CD14-positive monocyte (primary cell): ENCODE data around the gene GOLT1B. TPM values are rescaled to one million over a fixed set of nuclear protein-coding genes. Genes with fewer than 3 reads are reported as not detected.

Experiments
- DNase-seq, 3 donors: peaks; one replicate each; pipeline ENCODE4 v3.0.0-alpha.2; 2011 to 2022
- H2AFZ ChIP-seq: 2 replicates; pipeline ENCODE4 v1.6.0; 2012; ENCODE audit warnings: mild to moderate bottlenecking, low read depth, low read length, inconsistent platforms; ENCODE audit not compliant: insufficient read depth, poor library complexity, severe bottlenecking
- H3K27ac ChIP-seq, 2 donors: 1 replicate in 1 of 2; 2 replicates in 1 of 2; pipeline ENCODE4 v1.5.1; 2012 to 2013; ENCODE audit warnings: low read length in 2 of 2, control low read depth in 1 of 2, inconsistent platforms in 1 of 2, low read depth in 1 of 2, mild to moderate bottlenecking in 1 of 2
- H3K27me3 ChIP-seq, 2 donors: one replicate each; pipeline versions ENCODE4 v1.6.0 to v1.6.1; 2011 to 2013; ENCODE audit warnings: low read length in 2 of 2; ENCODE audit not compliant: control insufficient read depth in 2 of 2, insufficient read depth in 2 of 2
- H3K36me3 ChIP-seq, 2 donors: replicated peaks in 1 of 2; 1 replicate in 1 of 2; 2 replicates in 1 of 2; pipeline versions ENCODE4 v1.5.1 to v1.6.1; 2012 to 2013; ENCODE audit warnings: low read length in 2 of 2, control low read depth in 1 of 2, inconsistent platforms in 1 of 2, mild to moderate bottlenecking in 1 of 2; ENCODE audit not compliant: insufficient read depth in 2 of 2, control insufficient read depth in 1 of 2
- H3K4me1 ChIP-seq, 2 donors: 1 replicate in 1 of 2; 2 replicates in 1 of 2; pipeline versions ENCODE4 v1.5.1 to v1.6.1; 2012 to 2013; ENCODE audit warnings: low read length in 2 of 2, control low read depth in 1 of 2, inconsistent platforms in 1 of 2, mild to moderate bottlenecking in 1 of 2, moderate library complexity in 1 of 2; ENCODE audit not compliant: insufficient read depth in 2 of 2, control insufficient read depth in 1 of 2
- H3K4me2 ChIP-seq: replicated peaks from 2 replicates; pipeline ENCODE3; 2012; ENCODE audit warnings: low read length, moderate library complexity, mild to moderate bottlenecking; ENCODE audit not compliant: poor library complexity, severe bottlenecking; ENCODE audit errors: extremely low read depth
- H3K4me3 ChIP-seq, 3 experiments: fragments of 200-600 bp in 1 of 3; sonication (generic) in 1 of 3; replicated peaks in 1 of 3; 1 replicate in 2 of 3; 2 replicates in 1 of 3; pipeline ENCODE4 v1.5.1; 2011 to 2013; ENCODE audit warnings: low read length in 3 of 3, mild to moderate bottlenecking in 3 of 3, control low read depth in 2 of 3, low read depth in 2 of 3, inconsistent platforms in 1 of 3, moderate library complexity in 1 of 3
- H3K79me2 ChIP-seq: 2 replicates; pipeline ENCODE4 v1.6.0; 2012; ENCODE audit warnings: mild to moderate bottlenecking, control low read depth, inconsistent platforms, low read length, moderate library complexity; ENCODE audit not compliant: insufficient read depth
- H3K9ac ChIP-seq: 2 replicates; pipeline ENCODE4 v1.6.0; 2017; ENCODE audit warnings: low read length, mild to moderate bottlenecking; ENCODE audit not compliant: insufficient read depth, poor library complexity, severe bottlenecking
- H3K9me3 ChIP-seq, 2 donors: replicated peaks in 1 of 2; 1 replicate in 1 of 2; 2 replicates in 1 of 2; pipeline versions ENCODE4 v1.5.1 to v1.6.1; 2012 to 2013; ENCODE audit warnings: low read length in 2 of 2, control low read depth in 1 of 2; ENCODE audit not compliant: control insufficient read depth in 1 of 2, insufficient read depth in 1 of 2
- H4K20me1 ChIP-seq: 2 replicates; pipeline ENCODE4 v1.6.0; 2012; ENCODE audit warnings: mild to moderate bottlenecking, low read length, control low read depth, moderate library complexity; ENCODE audit not compliant: insufficient read depth
- H3K27ac Mint-ChIP-seq, 7 donors: one replicate each; pipeline ENCODE4 v1.8.0; 2020; ENCODE audit warnings: mild to moderate bottlenecking in 7 of 7, mixed read lengths in 7 of 7, moderate library complexity in 6 of 7, inconsistent platforms in 2 of 7
- H3K27me3 Mint-ChIP-seq, 3 donors: one replicate each; pipeline ENCODE4 v1.8.0; 2021 to 2022; ENCODE audit warnings: low read depth in 3 of 3, mild to moderate bottlenecking in 3 of 3, mixed read lengths in 3 of 3, moderate library complexity in 3 of 3, inconsistent platforms in 1 of 3
- H3K36me3 Mint-ChIP-seq, 2 donors: one replicate each; pipeline ENCODE4 v1.8.0; 2020; ENCODE audit warnings: mixed read lengths in 2 of 2, inconsistent platforms in 1 of 2, mild to moderate bottlenecking in 1 of 2
- H3K4me1 Mint-ChIP-seq: one replicate; pipeline ENCODE4 v1.8.0; 2020; ENCODE audit warnings: mild to moderate bottlenecking, mixed read lengths
- H3K4me3 Mint-ChIP-seq, 2 donors: one replicate each; pipeline ENCODE4 v1.8.0; 2020; ENCODE audit warnings: mild to moderate bottlenecking in 2 of 2, mixed read lengths in 2 of 2, moderate library complexity in 1 of 2
- H3K9me3 Mint-ChIP-seq, 7 donors: one replicate each; pipeline ENCODE4 v1.8.0; 2020 to 2022; ENCODE audit warnings: mixed read lengths in 7 of 7, mild to moderate bottlenecking in 6 of 7, moderate library complexity in 6 of 7, inconsistent platforms in 2 of 7
- CTCF ChIP-seq: fragments of 200-600 bp; IDR thresholded peaks from one replicate; pipeline ENCODE4 v1.8.0; 2022; ENCODE audit warnings: antibody characterized with exemption, mild to moderate bottlenecking
- WGBS: methylation state at CpG from one replicate; pipeline ENCODE4 v1.1.5; 2013; ENCODE audit warnings: missing lambda C conversion rate; ENCODE audit not compliant: insufficient coverage; 5-methylcytosine and 5-hydroxymethylcytosine counted together
- intact Hi-C, 2 donors: fragments of 100-400 bp; cut with micrococcal nuclease; formaldehyde crosslinking; loops; one replicate each; pipeline versions ENCODE4 v1.15.0 to v1.15.1; 2023
- polyA plus RNA-seq, 3 donors: library from polyadenylated mRNA; depleted of rRNA in 1 of 3; unstranded in 2 of 3; stranded (reverse) in 1 of 3; fragments of 300-500 nt in 2 of 3; fragments of >200 nt in 1 of 3; fragmentation: Illumina TruSeq in 2 of 3; gene quantifications; 1 replicate in 2 of 3; 2 replicates in 1 of 3; pipeline ENCODE4 v1.2.3, GENCODE V29; 2012 to 2021

The GOLT1B gene
- polyA plus RNA-seq, 3 donors = 14.0 to 24.5 (median 21.4) TPM

- Histone ChIP-seq H3K4me1 (no peaks in the 10 kb centered on the region), H3K36me3 (no peaks in the 10 kb centered on the region), H3K9me3 (peaks cover 0 to 4% of the 10 kb centered on the region in 2 donors), H2AFZ (no peak overlapping the region), H3K27me3 (no peaks in the 10 kb centered on the region), H3K9ac (no peak overlapping the region), H3K79me2 (no peaks in the 10 kb centered on the region), H3K27ac (no peak overlapping the region), H4K20me1 (no peaks in the 10 kb centered on the region), H3K4me2 (no peak overlapping the region), H3K4me3 (no peak overlapping the region)
- no peak for DNase-seq
- TF ChIP-seq CTCF = no peak
- WGBS = no CpG with 5 or more reads among the region's 9 CpGs
- Mint-ChIP-seq H3K4me1 (no peaks in the 10 kb centered on the region), H3K4me3 (no peak overlapping the region), H3K36me3 (no peaks in the 10 kb centered on the region), H3K27ac (no peak overlapping the region), H3K27me3 (peaks cover 0 to 1% (median 0%) of the 10 kb centered on the region in 3 donors), H3K9me3 (peaks cover 0 to 12% (median 5%) of the 10 kb centered on the region in 7 donors)
- intact Hi-C loops = no loop called here
Measured at GRCh38 chr12:21558100-21558679, 56.6 kb downstream of the GOLT1B start.

DNA sequence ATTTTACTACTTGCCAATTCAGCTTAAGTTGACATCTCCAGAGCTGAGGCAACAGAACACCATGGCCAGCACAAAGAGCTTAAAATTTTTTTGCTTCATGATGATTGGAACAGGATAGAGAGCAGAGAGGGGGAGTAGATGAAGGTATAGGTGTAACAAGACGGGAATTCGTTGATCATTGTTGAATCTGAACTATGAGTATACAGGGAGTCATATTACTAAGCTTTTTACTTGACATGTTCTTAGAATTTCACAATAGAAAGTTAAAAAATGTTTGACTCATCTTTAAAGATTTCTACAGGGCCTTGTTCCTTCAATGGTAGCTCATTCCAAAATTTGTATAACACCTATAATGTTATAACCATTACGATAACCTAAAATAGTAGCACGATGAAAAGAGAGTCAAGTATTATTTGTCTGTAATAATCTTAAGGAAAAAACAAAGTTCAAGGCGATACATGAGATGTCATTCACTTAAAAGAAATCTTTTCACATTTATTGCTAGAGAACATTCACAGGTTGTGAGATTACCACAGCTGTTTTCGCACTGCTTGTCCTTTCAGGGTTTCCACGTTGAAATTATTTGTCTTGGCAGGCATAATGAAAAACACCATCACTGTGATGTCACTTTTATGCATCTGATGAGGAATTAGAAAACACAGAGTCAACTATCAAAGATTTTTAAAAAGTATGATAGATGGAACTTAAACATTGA is 58.4 kb downstream of the GOLT1B start:
- Histone ChIP-seq H3K4me3 (no peak overlapping the region), H3K9me3 (no peaks in the 10 kb centered on the region), H3K4me1 (no peaks in the 10 kb centered on the region), H2AFZ (no peak overlapping the region), H3K27ac (no peak overlapping the region), H3K4me2 (no peak overlapping the region), H3K27me3 (no peaks in the 10 kb centered on the region), H4K20me1 (no peaks in the 10 kb centered on the region), H3K36me3 (no peaks in the 10 kb centered on the region), H3K9ac (no peak overlapping the region), H3K79me2 (no peaks in the 10 kb centered on the region)
- no peak overlapping the region for H3K27ac Mint-ChIP-seq
- no peaks in the 10 kb centered on the region for H3K4me1 Mint-ChIP-seq
- H3K4me3 Mint-ChIP-seq = no peak overlapping the region
- intact Hi-C loops = no loop called here
- no peak for DNase-seq
- no peak for TF ChIP-seq CTCF
- no CpG with 5 or more reads among the region's 7 CpGs for WGBS
- H3K9me3 Mint-ChIP-seq = peaks cover 0 to 6% (median 3%) of the 10 kb centered on the region in 7 donors
- no peaks in the 10 kb centered on the region for H3K27me3 Mint-ChIP-seq
- no peaks in the 10 kb centered on the region for H3K36me3 Mint-ChIP-seq
